Upper lobe of right lung (tissue), 1 donor: ENCODE data around the gene HSD17B2. TPM values are rescaled to one million over a fixed set of nuclear protein-coding genes. Genes with fewer than 3 reads are reported as not detected.

Experiments
- ATAC-seq: fragments of 200-7000 bp; cut with Tn5 transposase; one replicate; pipeline ENCODE4 v1.9.1; 2020; ENCODE audit warnings: mild to moderate bottlenecking, moderate library complexity
- DNase-seq: peaks from one replicate; pipeline ENCODE4 v3.0.0-alpha.2; 2020
- H3K27ac ChIP-seq: fragments of 200-600 bp; one replicate; pipeline ENCODE4 v1.8.0; 2022
- H3K27me3 ChIP-seq: fragments of 200-600 bp; one replicate; pipeline ENCODE4 v1.8.0; 2022; ENCODE audit warnings: mild to moderate bottlenecking
- H3K36me3 ChIP-seq: fragments of 200-600 bp; one replicate; pipeline ENCODE4 v1.8.0; 2022
- H3K4me1 ChIP-seq: fragments of 200-600 bp; one replicate; pipeline ENCODE4 v1.8.0; 2022
- H3K4me3 ChIP-seq: fragments of 200-600 bp; one replicate; pipeline ENCODE4 v1.8.0; 2022; ENCODE audit warnings: mild to moderate bottlenecking
- H3K9me3 ChIP-seq: fragments of 200-600 bp; one replicate; pipeline ENCODE4 v1.8.0; 2022
- CTCF ChIP-seq: fragments of 200-600 bp; IDR thresholded peaks from one replicate; pipeline ENCODE4 v1.8.0; 2022; ENCODE audit warnings: antibody characterized with exemption
- intact Hi-C: fragments of 100-400 bp; cut with DNase I; formaldehyde crosslinking; loops from one replicate; pipeline ENCODE4 v1.11.0; 2022
- total RNA-seq: library from RNA; stranded (reverse); fragmentation: NEBNext Ultra II Directional; extraction: Animal tissue kit (Norgen Biotek cat#: 25700); gene quantifications from one replicate; pipeline ENCODE4 v1.2.1, GENCODE V29; 2021
- donor health status: DM: no; HTN: yes; CAD: no; lungs with severe emphysema.

Gene HSD17B2
- total RNA-seq, 1 donor from 2014 or later = 3.1 TPM

- ATAC-seq = no peak
- Histone ChIP-seq H3K27ac (no peak overlapping the region), H3K27me3 (no peaks in the 10 kb centered on the region), H3K4me3 (no peak overlapping the region), H3K9me3 (no peaks in the 10 kb centered on the region), H3K36me3 (no peaks in the 10 kb centered on the region), H3K4me1 (no peaks in the 10 kb centered on the region)
- DNase-seq = no peak
- no peak for TF ChIP-seq CTCF
- intact Hi-C loops = no loop called here
These were observed 56.2 kb downstream of the HSD17B2 start for GRCh38 chr16:82091241-82091640.

- TF ChIP-seq CTCF = no peak
- intact Hi-C loops = no loop called here
- no peak overlapping the region for H3K27ac ChIP-seq
These were observed 57.7 kb downstream of the HSD17B2 start for GRCh38 chr16:82092711-82093110.

GRCh38 chr16:82093666-82094300 is 58.7 kb downstream of the HSD17B2 start:
- Histone ChIP-seq H3K9me3 (no peaks in the 10 kb centered on the region), H3K4me1 (no peaks in the 10 kb centered on the region), H3K36me3 (no peaks in the 10 kb centered on the region), H3K27ac (no peak overlapping the region), H3K4me3 (no peak overlapping the region), H3K27me3 (no peaks in the 10 kb centered on the region)
- no peak for DNase-seq
- ATAC-seq = no peak
- no peak for TF ChIP-seq CTCF
- intact Hi-C loops = no loop called here

More at GRCh38 chr16:82092711-82093110, 57.7 kb downstream of the HSD17B2 start:
- no peaks in the 10 kb centered on the region for H3K4me1 ChIP-seq
- H3K36me3 ChIP-seq = no peaks in the 10 kb centered on the region
- H3K27me3 ChIP-seq = no peaks in the 10 kb centered on the region
- H3K4me3 ChIP-seq = no peak overlapping the region
- H3K9me3 ChIP-seq = no peaks in the 10 kb centered on the region
- ATAC-seq (no peak), DNase-seq (no peak)

GRCh38 chr16:82094942-82095540 is 60.0 kb downstream of the HSD17B2 start:
- no peaks in the 10 kb centered on the region for H3K36me3 ChIP-seq
- intact Hi-C loops = no loop called here
- no peak overlapping the region for H3K4me3 ChIP-seq
- no peak for DNase-seq
- H3K27me3 ChIP-seq = no peaks in the 10 kb centered on the region
- H3K4me1 ChIP-seq = no peaks in the 10 kb centered on the region
- H3K9me3 ChIP-seq = no peaks in the 10 kb centered on the region
- ATAC-seq = no peak
- H3K27ac ChIP-seq = no peak overlapping the region
- no peak for TF ChIP-seq CTCF

- DNase-seq (no peak), ATAC-seq (no peak)
- no peaks in the 10 kb centered on the region for H3K9me3 ChIP-seq
- H3K27me3 ChIP-seq = no peaks in the 10 kb centered on the region
- intact Hi-C loops = no loop called here
- no peaks in the 10 kb centered on the region for H3K36me3 ChIP-seq
- no peak overlapping the region for H3K27ac ChIP-seq
- TF ChIP-seq CTCF = no peak
- no peaks in the 10 kb centered on the region for H3K4me1 ChIP-seq
- no peak overlapping the region for H3K4me3 ChIP-seq
These were observed 61.6 kb downstream of the HSD17B2 start for GRCh38 chr16:82096641-82097040.
